ENCODE measurements around the gene NMNAT1.

DNA sequence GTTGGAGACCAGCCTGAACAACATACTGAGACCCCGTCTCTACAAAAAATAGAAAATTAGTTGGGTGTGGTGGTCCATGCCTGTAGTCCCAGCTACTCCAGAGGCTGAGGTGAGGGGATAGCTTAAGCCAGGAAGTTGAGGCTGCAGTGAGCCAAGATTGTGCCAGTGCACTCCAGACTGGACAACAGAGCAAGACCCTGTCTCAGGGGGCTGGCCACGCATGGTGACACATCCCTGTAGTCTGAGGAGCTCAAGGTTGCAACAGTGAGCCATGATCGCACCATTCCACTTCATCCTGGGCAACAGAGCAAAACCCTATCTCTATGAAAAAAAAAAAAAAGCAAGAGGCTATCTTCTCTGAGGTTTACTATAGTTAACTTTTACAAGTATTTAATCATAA lies 76.8 kb downstream of the NMNAT1 start:
- TF ChIP-seq, protein P1, sequence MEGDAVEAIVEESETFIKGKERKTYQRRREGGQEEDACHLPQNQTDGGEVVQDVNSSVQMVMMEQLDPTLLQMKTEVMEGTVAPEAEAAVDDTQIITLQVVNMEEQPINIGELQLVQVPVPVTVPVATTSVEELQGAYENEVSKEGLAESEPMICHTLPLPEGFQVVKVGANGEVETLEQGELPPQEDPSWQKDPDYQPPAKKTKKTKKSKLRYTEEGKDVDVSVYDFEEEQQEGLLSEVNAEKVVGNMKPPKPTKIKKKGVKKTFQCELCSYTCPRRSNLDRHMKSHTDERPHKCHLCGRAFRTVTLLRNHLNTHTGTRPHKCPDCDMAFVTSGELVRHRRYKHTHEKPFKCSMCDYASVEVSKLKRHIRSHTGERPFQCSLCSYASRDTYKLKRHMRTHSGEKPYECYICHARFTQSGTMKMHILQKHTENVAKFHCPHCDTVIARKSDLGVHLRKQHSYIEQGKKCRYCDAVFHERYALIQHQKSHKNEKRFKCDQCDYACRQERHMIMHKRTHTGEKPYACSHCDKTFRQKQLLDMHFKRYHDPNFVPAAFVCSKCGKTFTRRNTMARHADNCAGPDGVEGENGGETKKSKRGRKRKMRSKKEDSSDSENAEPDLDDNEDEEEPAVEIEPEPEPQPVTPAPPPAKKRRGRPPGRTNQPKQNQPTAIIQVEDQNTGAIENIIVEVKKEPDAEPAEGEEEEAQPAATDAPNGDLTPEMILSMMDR (IDR thresholded peaks at IDR 0.05): no peak
- TF ChIP-seq, protein P2, sequence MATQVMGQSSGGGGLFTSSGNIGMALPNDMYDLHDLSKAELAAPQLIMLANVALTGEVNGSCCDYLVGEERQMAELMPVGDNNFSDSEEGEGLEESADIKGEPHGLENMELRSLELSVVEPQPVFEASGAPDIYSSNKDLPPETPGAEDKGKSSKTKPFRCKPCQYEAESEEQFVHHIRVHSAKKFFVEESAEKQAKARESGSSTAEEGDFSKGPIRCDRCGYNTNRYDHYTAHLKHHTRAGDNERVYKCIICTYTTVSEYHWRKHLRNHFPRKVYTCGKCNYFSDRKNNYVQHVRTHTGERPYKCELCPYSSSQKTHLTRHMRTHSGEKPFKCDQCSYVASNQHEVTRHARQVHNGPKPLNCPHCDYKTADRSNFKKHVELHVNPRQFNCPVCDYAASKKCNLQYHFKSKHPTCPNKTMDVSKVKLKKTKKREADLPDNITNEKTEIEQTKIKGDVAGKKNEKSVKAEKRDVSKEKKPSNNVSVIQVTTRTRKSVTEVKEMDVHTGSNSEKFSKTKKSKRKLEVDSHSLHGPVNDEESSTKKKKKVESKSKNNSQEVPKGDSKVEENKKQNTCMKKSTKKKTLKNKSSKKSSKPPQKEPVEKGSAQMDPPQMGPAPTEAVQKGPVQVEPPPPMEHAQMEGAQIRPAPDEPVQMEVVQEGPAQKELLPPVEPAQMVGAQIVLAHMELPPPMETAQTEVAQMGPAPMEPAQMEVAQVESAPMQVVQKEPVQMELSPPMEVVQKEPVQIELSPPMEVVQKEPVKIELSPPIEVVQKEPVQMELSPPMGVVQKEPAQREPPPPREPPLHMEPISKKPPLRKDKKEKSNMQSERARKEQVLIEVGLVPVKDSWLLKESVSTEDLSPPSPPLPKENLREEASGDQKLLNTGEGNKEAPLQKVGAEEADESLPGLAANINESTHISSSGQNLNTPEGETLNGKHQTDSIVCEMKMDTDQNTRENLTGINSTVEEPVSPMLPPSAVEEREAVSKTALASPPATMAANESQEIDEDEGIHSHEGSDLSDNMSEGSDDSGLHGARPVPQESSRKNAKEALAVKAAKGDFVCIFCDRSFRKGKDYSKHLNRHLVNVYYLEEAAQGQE (IDR thresholded peaks at IDR 0.05; ENCODE audit: insufficient read depth in 1 of 2, low read depth in 2 of 2, low read length in 1 of 2): no peak
- TF ChIP-seq POLR2AphosphoS5 (IDR thresholded peaks at IDR 0.05; ENCODE audit: low read depth, low read length) (no peak), SIN3A (IDR thresholded peaks at IDR 0.05; ENCODE audit: borderline replicate concordance, insufficient read depth, low read depth, low read length) (no peak)
